Liver (tissue), 9 donors: ENCODE measurements around the gene PWWP3B. TPM values are rescaled to one million over a fixed set of nuclear protein-coding genes. Genes with fewer than 3 reads are reported as not detected.

Experiments used
- DNase-seq: peaks from one replicate; pipeline ENCODE4 v3.0.0-alpha.2; 2017; ENCODE audit warnings: low spot score
- H3K27ac ChIP-seq, 2 donors: one replicate each; pipeline ENCODE4 v1.7.0; 2013; ENCODE audit warnings: inconsistent platforms in 2 of 2, low read length in 2 of 2, control low read depth in 1 of 2, low read depth in 1 of 2, mild to moderate bottlenecking in 1 of 2
- H3K27me3 ChIP-seq, 4 donors: one replicate each; pipeline versions ENCODE4 v1.6.1 to v1.7.0; 2013; ENCODE audit warnings: low read length in 3 of 4, inconsistent platforms in 1 of 4, mild to moderate bottlenecking in 1 of 4, moderate library complexity in 1 of 4; ENCODE audit not compliant: control insufficient read depth in 4 of 4, insufficient read depth in 4 of 4
- H3K36me3 ChIP-seq, 4 donors: one replicate each; pipeline versions ENCODE4 v1.6.1 to v1.7.0; 2013; ENCODE audit warnings: low read length in 3 of 4, mild to moderate bottlenecking in 3 of 4, low read depth in 1 of 4, moderate library complexity in 1 of 4; ENCODE audit not compliant: control insufficient read depth in 4 of 4, insufficient read depth in 3 of 4
- H3K4me1 ChIP-seq, 4 donors: one replicate each; pipeline versions ENCODE4 v1.6.1 to v1.7.0; 2013; ENCODE audit warnings: low read length in 3 of 4, mild to moderate bottlenecking in 3 of 4, moderate library complexity in 1 of 4; ENCODE audit not compliant: control insufficient read depth in 4 of 4, insufficient read depth in 4 of 4
- H3K4me3 ChIP-seq, 3 donors: one replicate each; pipeline versions ENCODE4 v1.6.1 to v1.7.0; 2013; ENCODE audit warnings: low read length in 3 of 3, control low read depth in 1 of 3, low read depth in 1 of 3, mild to moderate bottlenecking in 1 of 3
- H3K9ac ChIP-seq, 2 donors: one replicate each; pipeline ENCODE4 v1.7.0; 2013; ENCODE audit warnings: low read length in 2 of 2, mild to moderate bottlenecking in 2 of 2, moderate library complexity in 2 of 2, control low read depth in 1 of 2, low read depth in 1 of 2
- H3K9me3 ChIP-seq, 4 donors: one replicate each; pipeline versions ENCODE4 v1.6.1 to v1.7.0; 2013; ENCODE audit warnings: low read length in 3 of 4; ENCODE audit not compliant: control insufficient read depth in 4 of 4
- EGR1 ChIP-seq, 2 donors: IDR thresholded peaks; 2 replicates each; pipeline ENCODE4 v1.6.1; 2016 to 2018; ENCODE audit warnings: antibody characterized with exemption in 2 of 2, low read depth in 2 of 2
- FOXA1 ChIP-seq: IDR thresholded peaks from 2 replicates; pipeline ENCODE4 v1.6.1; 2016; ENCODE audit warnings: antibody characterized with exemption
- NR2F2 ChIP-seq: IDR thresholded peaks from 2 replicates; pipeline ENCODE4 v1.6.1; 2016; ENCODE audit warnings: antibody characterized with exemption
- RAD21 ChIP-seq, 2 donors: IDR thresholded peaks; 2 replicates each; pipeline ENCODE4 v1.6.1; 2016; ENCODE audit warnings: antibody characterized with exemption in 2 of 2, mild to moderate bottlenecking in 2 of 2
- SP1 ChIP-seq: IDR thresholded peaks from 2 replicates; pipeline ENCODE4 v1.6.1; 2018; ENCODE audit warnings: antibody characterized with exemption, mild to moderate bottlenecking
- TAF1 ChIP-seq: conservative IDR thresholded peaks from 2 replicates; pipeline ENCODE4 v1.6.1; 2016; ENCODE audit warnings: antibody characterized with exemption, mild to moderate bottlenecking
- ZBTB33 ChIP-seq: IDR thresholded peaks from 2 replicates; pipeline ENCODE4 v1.6.1; 2016; ENCODE audit warnings: antibody characterized with exemption
- WGBS: extraction: QIAGEN DNeasy Blood & Tissue Kit; methylation state at CpG from one replicate; pipeline ENCODE4 v1.1.7; 2013; 5-methylcytosine and 5-hydroxymethylcytosine counted together
- polyA plus RNA-seq, 2 donors: library from polyadenylated mRNA; stranded (reverse) in 1 of 2; unstranded in 1 of 2; fragments of 200-250 nt in 1 of 2; fragments of >200 nt in 1 of 2; fragmentation: Nextera tagmentation in 1 of 2; extraction: Ambion mirVana in 1 of 2; gene quantifications; one replicate each; pipeline versions ENCODE4 v1.2.1 to v1.2.3, GENCODE V29; 2013 to 2015
- total RNA-seq, 2 donors: library from RNA; depleted of rRNA; stranded (reverse); fragments of >200 nt; gene quantifications; one replicate each; pipeline ENCODE4 v1.2.3, GENCODE V29; 2014
- TF ChIP-seq, protein P1 (sequence below): fragments of 150-350 bp; IDR thresholded peaks from 2 replicates; pipeline ENCODE4 v1.5.1; 2017; ENCODE audit warnings: improper control_type of control experiment, low read depth, low read length; ENCODE audit not compliant: missing input control
- TF ChIP-seq, protein P2 (sequence below): IDR thresholded peaks from 2 replicates; pipeline ENCODE4 v1.6.1; 2016; ENCODE audit warnings: antibody characterized with exemption, mild to moderate bottlenecking
- TF ChIP-seq, protein P3 (sequence below): IDR thresholded peaks from 2 replicates; pipeline ENCODE4 v1.6.1; 2016; ENCODE audit warnings: antibody characterized with exemption
- TF ChIP-seq, protein P4 (sequence below): IDR thresholded peaks from 2 replicates; pipeline ENCODE4 v1.6.1; 2016; ENCODE audit warnings: antibody characterized with exemption
- donor health status: healthy.
- donor health status: healthy.
- donor health status: healthy.
- donor health status: healthy.
- donor health status: healthy.

The PWWP3B gene
- total and polyA plus RNA-seq, 4 donors = 0.36 to 2.2 (median 1.4) TPM

GRCh38 chrX:106208154-106208553 is 40.0 kb downstream of the PWWP3B start:
- Histone ChIP-seq H3K4me3 (no peak overlapping the region), H3K36me3 (no peaks in the 10 kb centered on the region), H3K4me1 (no peaks in the 10 kb centered on the region), H3K27ac (no peak overlapping the region), H3K27me3 (no peaks in the 10 kb centered on the region), H3K9me3 (no peaks in the 10 kb centered on the region), H3K9ac (no peak overlapping the region)
- 60% methylated on average over 1 of the region's 1 CpG for WGBS
- TF ChIP-seq, protein P1, sequence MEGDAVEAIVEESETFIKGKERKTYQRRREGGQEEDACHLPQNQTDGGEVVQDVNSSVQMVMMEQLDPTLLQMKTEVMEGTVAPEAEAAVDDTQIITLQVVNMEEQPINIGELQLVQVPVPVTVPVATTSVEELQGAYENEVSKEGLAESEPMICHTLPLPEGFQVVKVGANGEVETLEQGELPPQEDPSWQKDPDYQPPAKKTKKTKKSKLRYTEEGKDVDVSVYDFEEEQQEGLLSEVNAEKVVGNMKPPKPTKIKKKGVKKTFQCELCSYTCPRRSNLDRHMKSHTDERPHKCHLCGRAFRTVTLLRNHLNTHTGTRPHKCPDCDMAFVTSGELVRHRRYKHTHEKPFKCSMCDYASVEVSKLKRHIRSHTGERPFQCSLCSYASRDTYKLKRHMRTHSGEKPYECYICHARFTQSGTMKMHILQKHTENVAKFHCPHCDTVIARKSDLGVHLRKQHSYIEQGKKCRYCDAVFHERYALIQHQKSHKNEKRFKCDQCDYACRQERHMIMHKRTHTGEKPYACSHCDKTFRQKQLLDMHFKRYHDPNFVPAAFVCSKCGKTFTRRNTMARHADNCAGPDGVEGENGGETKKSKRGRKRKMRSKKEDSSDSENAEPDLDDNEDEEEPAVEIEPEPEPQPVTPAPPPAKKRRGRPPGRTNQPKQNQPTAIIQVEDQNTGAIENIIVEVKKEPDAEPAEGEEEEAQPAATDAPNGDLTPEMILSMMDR = no peak
- TF ChIP-seq FOXA1 (no peak), EGR1 (IDR thresholded peaks at IDR 0.05; ENCODE audit: low read depth in 2 of 2) (no peak), RAD21 (IDR thresholded peaks at IDR 0.05) (no peak), SP1 (no peak), TAF1 (no peak), NR2F2 (no peak), ZBTB33 (no peak)
- TF ChIP-seq, protein P2, sequence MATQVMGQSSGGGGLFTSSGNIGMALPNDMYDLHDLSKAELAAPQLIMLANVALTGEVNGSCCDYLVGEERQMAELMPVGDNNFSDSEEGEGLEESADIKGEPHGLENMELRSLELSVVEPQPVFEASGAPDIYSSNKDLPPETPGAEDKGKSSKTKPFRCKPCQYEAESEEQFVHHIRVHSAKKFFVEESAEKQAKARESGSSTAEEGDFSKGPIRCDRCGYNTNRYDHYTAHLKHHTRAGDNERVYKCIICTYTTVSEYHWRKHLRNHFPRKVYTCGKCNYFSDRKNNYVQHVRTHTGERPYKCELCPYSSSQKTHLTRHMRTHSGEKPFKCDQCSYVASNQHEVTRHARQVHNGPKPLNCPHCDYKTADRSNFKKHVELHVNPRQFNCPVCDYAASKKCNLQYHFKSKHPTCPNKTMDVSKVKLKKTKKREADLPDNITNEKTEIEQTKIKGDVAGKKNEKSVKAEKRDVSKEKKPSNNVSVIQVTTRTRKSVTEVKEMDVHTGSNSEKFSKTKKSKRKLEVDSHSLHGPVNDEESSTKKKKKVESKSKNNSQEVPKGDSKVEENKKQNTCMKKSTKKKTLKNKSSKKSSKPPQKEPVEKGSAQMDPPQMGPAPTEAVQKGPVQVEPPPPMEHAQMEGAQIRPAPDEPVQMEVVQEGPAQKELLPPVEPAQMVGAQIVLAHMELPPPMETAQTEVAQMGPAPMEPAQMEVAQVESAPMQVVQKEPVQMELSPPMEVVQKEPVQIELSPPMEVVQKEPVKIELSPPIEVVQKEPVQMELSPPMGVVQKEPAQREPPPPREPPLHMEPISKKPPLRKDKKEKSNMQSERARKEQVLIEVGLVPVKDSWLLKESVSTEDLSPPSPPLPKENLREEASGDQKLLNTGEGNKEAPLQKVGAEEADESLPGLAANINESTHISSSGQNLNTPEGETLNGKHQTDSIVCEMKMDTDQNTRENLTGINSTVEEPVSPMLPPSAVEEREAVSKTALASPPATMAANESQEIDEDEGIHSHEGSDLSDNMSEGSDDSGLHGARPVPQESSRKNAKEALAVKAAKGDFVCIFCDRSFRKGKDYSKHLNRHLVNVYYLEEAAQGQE = no peak
- TF ChIP-seq, protein P3, sequence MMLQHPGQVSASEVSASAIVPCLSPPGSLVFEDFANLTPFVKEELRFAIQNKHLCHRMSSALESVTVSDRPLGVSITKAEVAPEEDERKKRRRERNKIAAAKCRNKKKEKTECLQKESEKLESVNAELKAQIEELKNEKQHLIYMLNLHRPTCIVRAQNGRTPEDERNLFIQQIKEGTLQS = no peak
- TF ChIP-seq, protein P4, sequence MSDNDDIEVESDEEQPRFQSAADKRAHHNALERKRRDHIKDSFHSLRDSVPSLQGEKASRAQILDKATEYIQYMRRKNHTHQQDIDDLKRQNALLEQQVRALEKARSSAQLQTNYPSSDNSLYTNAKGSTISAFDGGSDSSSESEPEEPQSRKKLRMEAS = no peak
- no peak for DNase-seq

Other genes starting within 250 kb of the PWWP3B start
- gene SERPINA7, start 129.6 kb upstream of the PWWP3B start, total RNA-seq = 100 to 1,000 TPM; 158 to 325 TPM
- gene SERPINA7, start 129.6 kb upstream of the PWWP3B start, polyA plus RNA-seq = 100 to 1,000 TPM; 172 to 235 TPM